SK-N-SH (cell line): Measurements from ENCODE around the gene TCF12. TPM values are rescaled to one million over a fixed set of nuclear protein-coding genes. Genes with fewer than 3 reads are reported as not detected.

ENCODE experiments used
- CTCF ChIA-PET: fragments of 300-600, 350-600 bp; formaldehyde crosslinking; extraction: SDS; loops from one replicate; lab custom pipeline; 2021; lab: Yijun Ruan, JAX
- POLR2A ChIA-PET: fragments of 350-600 bp; sonication (Branson Sonifier 250); formaldehyde crosslinking; extraction: SDS; loops from one replicate; lab custom pipeline; 2020; ENCODE audit warnings: antibody characterized with exemption, inconsistent platforms; lab: Yijun Ruan, JAX
- DNase-seq: peaks from one replicate; pipeline ENCODE4 v3.0.0; 2012
- H2AFZ ChIP-seq: fragments of 200-600 bp; sonication (generic); 2 replicates; pipeline ENCODE4 v1.8.1; 2016; ENCODE audit warnings: antibody characterized with exemption, mild to moderate bottlenecking, low read depth
- H3F3A ChIP-seq: fragments of 200-600 bp; sonication (generic); replicated peaks from 2 replicates; pipeline ENCODE3; 2016; ENCODE audit warnings: antibody characterized with exemption, mild to moderate bottlenecking; ENCODE audit not compliant: insufficient read depth
- H3K27ac ChIP-seq, 2 experiments: fragments of 200-500 bp in 1 of 2; fragments of 200-600 bp in 1 of 2; sonication (Bioruptor generic) in 1 of 2; sonication (generic), shearing (Covaris generic) in 1 of 2; 2 replicates each; pipeline versions ENCODE4 v1.5.1 to v1.6.1; 2014 to 2016; ENCODE audit warnings: low read depth in 2 of 2, inconsistent platforms in 1 of 2, low read length in 1 of 2, mild to moderate bottlenecking in 1 of 2, mixed read lengths in 1 of 2
- H3K27me3 ChIP-seq: fragments of 200-600 bp; sonication (generic), shearing (Covaris generic); 2 replicates; pipeline ENCODE4 v1.6.1; 2016; ENCODE audit warnings: mixed run types; ENCODE audit not compliant: insufficient read depth
- H3K36me3 ChIP-seq, 2 experiments: fragments of 200-500 bp in 1 of 2; fragments of 200-600 bp in 1 of 2; sonication (Bioruptor generic) in 1 of 2; sonication (generic) in 1 of 2; replicated peaks in 1 of 2; 2 replicates each; pipeline versions ENCODE3 to v1.5.1; 2014 to 2016; ENCODE audit warnings: low read length in 1 of 2, mild to moderate bottlenecking in 1 of 2; ENCODE audit not compliant: insufficient read depth in 2 of 2, control insufficient read depth in 1 of 2
- H3K4me1 ChIP-seq, 2 experiments: fragments of 200-500 bp in 1 of 2; fragments of 200-600 bp in 1 of 2; sonication (Bioruptor generic) in 1 of 2; sonication (generic), shearing (Covaris generic) in 1 of 2; 2 replicates each; pipeline versions ENCODE4 v1.5.1 to v1.6.1; 2014 to 2016; ENCODE audit warnings: low read depth in 1 of 2, low read length in 1 of 2, mixed run types in 1 of 2; ENCODE audit not compliant: insufficient read depth in 2 of 2, control insufficient read depth in 1 of 2
- H3K4me2 ChIP-seq: fragments of 200-600 bp; sonication (generic), shearing (Covaris generic); 2 replicates; pipeline ENCODE4 v1.6.1; 2017; ENCODE audit warnings: mixed run types
- H3K4me3 ChIP-seq, 2 experiments: fragments of 200-500 bp in 1 of 2; fragments of 200-600 bp in 1 of 2; sonication (Bioruptor generic) in 1 of 2; sonication (generic), shearing (Covaris generic) in 1 of 2; 2 replicates each; pipeline versions ENCODE4 v1.5.1 to v1.8.1; 2014 to 2016; ENCODE audit warnings: low read depth in 2 of 2, inconsistent platforms in 1 of 2, low read length in 1 of 2, mild to moderate bottlenecking in 1 of 2, mixed read lengths in 1 of 2, moderate library complexity in 1 of 2
- H3K79me2 ChIP-seq: fragments of 200-600 bp; sonication (generic); 2 replicates; pipeline ENCODE4 v1.8.1; 2017; ENCODE audit warnings: mild to moderate bottlenecking; ENCODE audit not compliant: insufficient read depth
- H3K9ac ChIP-seq: fragments of 200-600 bp; sonication (generic); 2 replicates; pipeline ENCODE4 v1.6.1; 2017; ENCODE audit warnings: mixed run types
- H3K9me2 ChIP-seq: fragments of 200-600 bp; sonication (generic); 2 replicates; pipeline ENCODE4 v1.6.1; 2017; ENCODE audit warnings: mixed run types
- H3K9me3 ChIP-seq: fragments of 200-600 bp; sonication (generic); 2 replicates; pipeline ENCODE4 v1.6.1; 2017; ENCODE audit warnings: mixed run types, mild to moderate bottlenecking, moderate library complexity
- H4K20me1 ChIP-seq: fragments of 200-600 bp; sonication (generic); 2 replicates; pipeline ENCODE4 v1.6.1; 2017; ENCODE audit warnings: mild to moderate bottlenecking, mixed run types; ENCODE audit not compliant: insufficient read depth
- CHD2 ChIP-seq: fragments of 150-350 bp; IDR thresholded peaks from 2 replicates; pipeline ENCODE4 v1.6.1; 2018; ENCODE audit warnings: low read length; ENCODE audit not compliant: partially characterized antibody
- CTCF ChIP-seq: fragments of 200-600 bp; sonication (generic); IDR thresholded peaks from 2 replicates; pipeline ENCODE4 v1.6.1; 2017; ENCODE audit warnings: antibody characterized with exemption, mild to moderate bottlenecking, moderate library complexity
- EZH2phosphoT487 ChIP-seq: fragments of 200-600 bp; sonication (generic); IDR thresholded peaks from 2 replicates; pipeline ENCODE4 v1.6.1; 2017; ENCODE audit warnings: low read depth, mixed run types, mild to moderate bottlenecking, antibody characterized with exemption, moderate library complexity, borderline replicate concordance
- FOXJ3 ChIP-seq: sonication (generic); formaldehyde crosslinking; IDR thresholded peaks from 2 replicates; pipeline ENCODE4 v1.5.1; 2020; ENCODE audit warnings: mild to moderate bottlenecking, missing genetic modification reagents
- GATA2 ChIP-seq: sonication (generic); formaldehyde crosslinking; IDR thresholded peaks from 2 replicates; pipeline ENCODE4 v1.5.0; 2020; ENCODE audit warnings: mild to moderate bottlenecking, missing genetic modification reagents
- IRF3 ChIP-seq: fragments of 150-350 bp; IDR thresholded peaks from 2 replicates; pipeline ENCODE4 v1.6.1; 2016; ENCODE audit warnings: mild to moderate bottlenecking, low read depth, low read length
- JUND ChIP-seq: IDR thresholded peaks from 2 replicates; pipeline ENCODE4 v1.4.0; 2012
- MAX ChIP-seq: IDR thresholded peaks from 2 replicates; pipeline ENCODE4 v1.4.0; 2012; ENCODE audit warnings: low read depth
- MEF2A ChIP-seq: IDR thresholded peaks from 2 replicates; pipeline ENCODE4 v1.4.0; 2012; ENCODE audit warnings: low read depth, borderline replicate concordance
- PBX3 ChIP-seq: IDR thresholded peaks from 2 replicates; pipeline ENCODE4; 2012
- RAD21 ChIP-seq: IDR thresholded peaks from 2 replicates; pipeline ENCODE4 v1.6.1; 2012; ENCODE audit warnings: mild to moderate bottlenecking, low read length
- RCOR1 ChIP-seq: fragments of 150-350 bp; IDR thresholded peaks from 2 replicates; pipeline ENCODE4 v1.6.1; 2017; ENCODE audit warnings: antibody characterized with exemption, low read length
- RFX5 ChIP-seq: IDR thresholded peaks from 2 replicates; pipeline ENCODE4 v1.6.1; 2012; ENCODE audit warnings: mild to moderate bottlenecking, improper control_type of control experiment, low read length
- RXRA ChIP-seq: IDR thresholded peaks from 2 replicates; pipeline ENCODE4 v1.4.0; 2012; ENCODE audit warnings: low read depth, mild to moderate bottlenecking, borderline replicate concordance
- SMC3 ChIP-seq: IDR thresholded peaks from 2 replicates; pipeline ENCODE4 v1.6.1; 2012; ENCODE audit warnings: low read depth, low read length, improper control_type of control experiment
- TCF12 ChIP-seq: IDR thresholded peaks from 2 replicates; pipeline ENCODE4 v1.4.0; 2012
- TEAD4 ChIP-seq: IDR thresholded peaks from 2 replicates; pipeline ENCODE4 v1.4.0; 2012; ENCODE audit warnings: mild to moderate bottlenecking, borderline replicate concordance; ENCODE audit not compliant: insufficient read depth
- USF1 ChIP-seq: IDR thresholded peaks from 2 replicates; pipeline ENCODE4 v1.4.0; 2012; ENCODE audit warnings: low read depth, borderline replicate concordance
- USF2 ChIP-seq: fragments of 150-350 bp; IDR thresholded peaks from 2 replicates; pipeline ENCODE4 v1.6.1; 2017; ENCODE audit warnings: antibody characterized with exemption, low read length, low read depth, borderline replicate concordance
- ZBTB33 ChIP-seq: IDR thresholded peaks from 2 replicates; pipeline ENCODE4 v1.4.0; 2012; ENCODE audit warnings: low read depth, borderline replicate concordance
- WGBS: methylation state at CpG from one replicate; pipeline ENCODE4 v1.1.6; 2017; ENCODE audit warnings: low lambda C conversion rate; 5-methylcytosine and 5-hydroxymethylcytosine counted together
- polyA plus RNA-seq, 3 experiments: library from polyadenylated mRNA; depleted of rRNA; stranded (reverse); fragments of >200 nt; gene quantifications; 2 replicates each; pipeline ENCODE4 v1.2.3, GENCODE V29; 2012

The TCF12 gene
- polyA plus RNA-seq, 1 of the 3 experiments (the other 2 are of a cell fraction), result 49.6 TPM

- TF ChIP-seq ZBTB33 (no peak), TEAD4 (no peak), SMC3 (no peak), EZH2phosphoT487 (no peak), RFX5 (no peak), CTCF (no peak), PBX3 (no peak), FOXJ3 (CRISPR knock-in tag) (no peak), GATA2 (CRISPR knock-in tag) (no peak), TCF12 (peak; percentile 36), RCOR1 (no peak), USF1 (no peak), JUND (peak; percentile 53)
- TF ChIP-seq, all 33 proteins: peak for 4
Observed at GRCh38 chr15:56978898-56979662, 60.6 kb downstream of the TCF12 start (continued).

GRCh38 chr15:56980473-56980872 lies 62.0 kb downstream of the TCF12 start:
- H3K79me2 ChIP-seq, result peaks cover 95% of the 10 kb centered on the region
- H3K4me2 ChIP-seq, result no peak overlapping the region
- H2AFZ ChIP-seq, result no peak overlapping the region
- no peaks in the 10 kb centered on the region for H3K36me3 ChIP-seq
- 96% methylated on average over 3 of the region's 3 CpGs for WGBS
- H3F3A ChIP-seq, result peaks cover 27% of the 10 kb centered on the region
- H3K27ac ChIP-seq, result peak overlapping the region in 1 of 2 experiments; percentile 56; a peak in 2 of 4 replicates
- H3K27me3 ChIP-seq, result no peaks in the 10 kb centered on the region
- no peak for DNase-seq
- H4K20me1 ChIP-seq, result peaks cover 21% of the 10 kb centered on the region
- H3K9ac ChIP-seq, result no peak overlapping the region
- H3K9me2 ChIP-seq, result no peaks in the 10 kb centered on the region
- H3K4me1 ChIP-seq, result peaks cover 0 to 61% of the 10 kb centered on the region in 2 experiments; a peak in 2 of 4 replicates
- ChIA-PET POLR2A (no interaction called here), CTCF (interaction anchor here (1.0 kb wide), 1 partner anchor 73 kb away, joined by 3 read pairs; no protein-coding TSS in a partner anchor)
- no peak for TF ChIP-seq USF2
- no peak for TF ChIP-seq MAX
- TF ChIP-seq RXRA, result no peak
- no peak for TF ChIP-seq CHD2
- no peak for TF ChIP-seq RAD21
- no peak for TF ChIP-seq MEF2A
- TF ChIP-seq IRF3, result no peak
- no peak for TF ChIP-seq GATA2 (CRISPR knock-in tag)
- H3K9me3 ChIP-seq, result no peaks in the 10 kb centered on the region
- H3K4me3 ChIP-seq, result no peak overlapping the region
